Hepatocyte (in vitro differentiated cells): ENCODE data around the gene HEMK1. TPM values are rescaled to one million over a fixed set of nuclear protein-coding genes. Genes with fewer than 3 reads are reported as not detected.

ENCODE experiments used
- DNase-seq: peaks from one replicate; pipeline ENCODE4 v3.0.0-alpha.2; 2016; ENCODE audit warnings: low spot score
- H2AFZ ChIP-seq: fragments of 200-600 bp; sonication (generic); 2 replicates; pipeline ENCODE4 v1.6.0; 2016; ENCODE audit warnings: antibody characterized with exemption, mild to moderate bottlenecking
- H3K27ac ChIP-seq: fragments of 200-600 bp; sonication (generic); 2 replicates; pipeline ENCODE4 v1.5.1; 2016; ENCODE audit warnings: mild to moderate bottlenecking
- H3K27me3 ChIP-seq: fragments of 200-600 bp; sonication (generic); 2 replicates; pipeline ENCODE4 v1.6.1; 2016
- H3K36me3 ChIP-seq: fragments of 200-600 bp; sonication (generic); replicated peaks from 2 replicates; pipeline ENCODE4 v1.5.1; 2016; ENCODE audit warnings: low read depth; ENCODE audit not compliant: insufficient read depth
- H3K4me1 ChIP-seq: fragments of 200-600 bp; sonication (generic); 2 replicates; pipeline ENCODE4 v1.5.1; 2016; ENCODE audit warnings: mild to moderate bottlenecking, moderate library complexity; ENCODE audit not compliant: insufficient read depth
- H3K4me2 ChIP-seq: fragments of 200-600 bp; sonication (generic); 2 replicates; pipeline ENCODE4 v1.6.0; 2016
- H3K4me3 ChIP-seq: fragments of 200-600 bp; sonication (generic); 2 replicates; pipeline ENCODE4 v1.5.1; 2016; ENCODE audit warnings: mild to moderate bottlenecking
- H3K79me2 ChIP-seq: fragments of 200-600 bp; sonication (generic); 2 replicates; pipeline ENCODE4 v1.6.0; 2017; ENCODE audit warnings: mild to moderate bottlenecking
- H3K9me2 ChIP-seq: fragments of 200-600 bp; sonication (generic); replicated peaks from 2 replicates; pipeline ENCODE4 v1.6.0; 2017; ENCODE audit warnings: mild to moderate bottlenecking; ENCODE audit not compliant: insufficient read depth
- H3K9me3 ChIP-seq: fragments of 200-600 bp; sonication (generic); 2 replicates; pipeline ENCODE4 v1.5.1; 2016; ENCODE audit warnings: low read depth, mild to moderate bottlenecking
- H4K20me1 ChIP-seq: fragments of 200-600 bp; sonication (generic); 2 replicates; pipeline ENCODE4 v1.6.0; 2016; ENCODE audit warnings: mild to moderate bottlenecking; ENCODE audit not compliant: insufficient read depth, poor library complexity, severe bottlenecking
- CTCF ChIP-seq: fragments of 200-600 bp; sonication (generic); IDR thresholded peaks from 2 replicates; pipeline ENCODE4 v1.5.1; 2016; ENCODE audit warnings: antibody characterized with exemption, mild to moderate bottlenecking; ENCODE audit not compliant: poor library complexity
- EZH2 ChIP-seq: fragments of 200-600 bp; sonication (generic); IDR thresholded peaks from 2 replicates; pipeline ENCODE4 v1.6.1; 2016; ENCODE audit warnings: antibody characterized with exemption, mild to moderate bottlenecking, borderline replicate concordance
- EZH2phosphoT487 ChIP-seq: fragments of 200-600 bp; sonication (generic); IDR thresholded peaks from one replicate; pipeline ENCODE4 v1.6.1; 2018; ENCODE audit warnings: antibody characterized with exemption, mild to moderate bottlenecking, low read depth, moderate library complexity; ENCODE audit not compliant: unreplicated experiment, severe bottlenecking
- WGBS: methylation state at CpG from one replicate; pipeline ENCODE4 v1.1.6; 2016; ENCODE audit warnings: low lambda C conversion rate; ENCODE audit errors: missing lambda C conversion rate; 5-methylcytosine and 5-hydroxymethylcytosine counted together
- polyA plus RNA-seq: library from polyadenylated mRNA; unstranded; fragments of >200 nt; fragmentation: Nextera tagmentation; extraction: Ambion mirVana; gene quantifications from 2 replicates; pipeline ENCODE4 v1.2.1, GENCODE V29; 2016
- total RNA-seq: library from RNA; depleted of rRNA; stranded (reverse); fragments of >200 nt; gene quantifications from 2 replicates; pipeline ENCODE4 v1.2.3, GENCODE V29; 2014

The HEMK1 gene
- total and polyA plus RNA-seq, 2 experiments from 2014 or later: 18.6 to 27.2 TPM

- DNase-seq: peak; percentile 50
- no peaks in the 10 kb centered on the region for H3K9me2 ChIP-seq
- H3K36me3 ChIP-seq: no peaks in the 10 kb centered on the region
- no peak for TF ChIP-seq EZH2phosphoT487
- TF ChIP-seq EZH2: no peak
- TF ChIP-seq CTCF: no peak
- no peaks in the 10 kb centered on the region for H3K9me3 ChIP-seq
- peaks cover 29% of the 10 kb centered on the region for H3K4me1 ChIP-seq
- no peaks in the 10 kb centered on the region for H3K79me2 ChIP-seq
- H3K27ac ChIP-seq: peak overlapping the region; percentile 97
- H3K27me3 ChIP-seq: no peaks in the 10 kb centered on the region
- no peak overlapping the region for H3K4me2 ChIP-seq
- no peak overlapping the region for H3K4me3 ChIP-seq
- WGBS: 82% methylated on average over 9 of the region's 9 CpGs
- no peaks in the 10 kb centered on the region for H4K20me1 ChIP-seq
- H2AFZ ChIP-seq: no peak overlapping the region
Measured at GRCh38 chr3:50602595-50603191, 33.4 kb downstream of the HEMK1 start.

- Histone ChIP-seq H3K9me2 (no peaks in the 10 kb centered on the region), H3K27ac (peak overlapping the region; percentile 97), H3K4me3 (no peak overlapping the region), H3K79me2 (no peaks in the 10 kb centered on the region), H3K36me3 (no peaks in the 10 kb centered on the region), H3K9me3 (no peaks in the 10 kb centered on the region), H3K27me3 (no peaks in the 10 kb centered on the region), H2AFZ (no peak overlapping the region), H3K4me1 (peaks cover 29% of the 10 kb centered on the region), H4K20me1 (no peaks in the 10 kb centered on the region), H3K4me2 (no peak overlapping the region)
- no peak for DNase-seq
- TF ChIP-seq EZH2phosphoT487 (no peak), CTCF (no peak), EZH2 (no peak)
- 72% methylated on average over 4 of the region's 4 CpGs for WGBS
Measured at GRCh38 chr3:50603261-50604109, 34.2 kb downstream of the HEMK1 start.

- Histone ChIP-seq H4K20me1 (no peaks in the 10 kb centered on the region), H3K4me1 (peaks cover 29% of the 10 kb centered on the region), H3K4me3 (no peak overlapping the region), H3K4me2 (no peak overlapping the region), H3K27me3 (no peaks in the 10 kb centered on the region), H3K9me2 (no peaks in the 10 kb centered on the region), H3K9me3 (no peaks in the 10 kb centered on the region), H3K36me3 (no peaks in the 10 kb centered on the region), H2AFZ (no peak overlapping the region), H3K27ac (no peak overlapping the region), H3K79me2 (no peaks in the 10 kb centered on the region)
- TF ChIP-seq CTCF: no peak
- TF ChIP-seq EZH2: no peak
- no peak for TF ChIP-seq EZH2phosphoT487
- WGBS: 88% methylated on average over 5 of the region's 5 CpGs
- DNase-seq: no peak
Measured at GRCh38 chr3:50604110-50604621, 34.8 kb downstream of the HEMK1 start.
